GM18502 (cell line): Measurements from ENCODE around the gene ZNF79.

Experiments used
- ATAC-seq: cut with Tn5 transposase; IDR thresholded peaks from one replicate; pipeline ENCODE4 v1.9.1; 2021; ENCODE audit warnings: mild to moderate bottlenecking; ENCODE audit not compliant: unreplicated experiment, poor library complexity

Gene ZNF79

GRCh38 chr9:127397646-127398274 is 26.4 kb upstream of the ZNF79 start:
- no peak for ATAC-seq

- no peak for ATAC-seq
Observed at GRCh38 chr9:127398275-127398647, 25.9 kb upstream of the ZNF79 start.

GRCh38 chr9:127398715-127399400 is 25.3 kb upstream of the ZNF79 start:
- no peak for ATAC-seq

GRCh38 chr9:127399736-127400269 is 24.4 kb upstream of the ZNF79 start:
- no peak for ATAC-seq

GRCh38 chr9:127402401-127403090 is 21.6 kb upstream of the ZNF79 start:
- ATAC-seq, result no peak

GRCh38 chr9:127403507-127404192 is 20.5 kb upstream of the ZNF79 start:
- no peak for ATAC-seq

GRCh38 chr9:127404631-127405030 is 19.6 kb upstream of the ZNF79 start:
- ATAC-seq, result no peak

GRCh38 chr9:127405344-127406125 is 18.6 kb upstream of the ZNF79 start:
- no peak for ATAC-seq

- ATAC-seq, result no peak
Observed at GRCh38 chr9:127406799-127407491, 17.2 kb upstream of the ZNF79 start.

GRCh38 chr9:127407492-127407843 is 16.7 kb upstream of the ZNF79 start:
- no peak for ATAC-seq

GRCh38 chr9:127411122-127411521 is 13.1 kb upstream of the ZNF79 start:
- ATAC-seq, result no peak

- no peak for ATAC-seq
Observed at GRCh38 chr9:127415141-127415540, 9.0 kb upstream of the ZNF79 start.

- no peak for ATAC-seq
Observed at GRCh38 chr9:127415657-127416056, 8.5 kb upstream of the ZNF79 start.

- ATAC-seq, result no peak
Observed at GRCh38 chr9:127417131-127418036, 6.8 kb upstream of the ZNF79 start.

GRCh38 chr9:127418037-127418471 is 6.1 kb upstream of the ZNF79 start:
- ATAC-seq, result no peak

GRCh38 chr9:127419348-127419747 is 4.8 kb upstream of the ZNF79 start:
- no peak for ATAC-seq

- ATAC-seq, result no peak
Observed at GRCh38 chr9:127421057-127421456, 3.1 kb upstream of the ZNF79 start.

GRCh38 chr9:127422133-127422782 is 1.9 kb upstream of the ZNF79 start:
- no peak for ATAC-seq
